ENCODE results near the gene NAA35. TPM values are rescaled to one million over a fixed set of nuclear protein-coding genes. Genes with fewer than 3 reads are reported as not detected.
"Not testable (repeated sequence)": the region's sequence is repeated elsewhere in the genome, so short reads cannot be mapped to it uniquely, and the experiment has no call there.

NAA35 gene
- total RNA-seq, 1 donor from 2014 or later, result 28.6 TPM

GRCh38 chr9:85960688-85961093, 19.7 kb downstream of the NAA35 start:
- H3K4me1 Mint-ChIP-seq (ENCODE audit: low read depth), result peaks cover 8% of the 10 kb centered on the region
- no peak overlapping the region for H3K4me3 Mint-ChIP-seq
- peaks cover 34% of the 10 kb centered on the region for H3K36me3 Mint-ChIP-seq (ENCODE audit: low read depth)
- H3K27me3 Mint-ChIP-seq (ENCODE audit: insufficient read depth), result no peaks in the 10 kb centered on the region
- H3K9me3 Mint-ChIP-seq, result no peaks in the 10 kb centered on the region
- no peak overlapping the region for H3K27ac Mint-ChIP-seq
- intact Hi-C loops (cut with micrococcal nuclease), result no loop called here
- DNase-seq (ENCODE audit: low spot score), result no peak

GRCh38 chr9:85964526-85964925, 23.6 kb downstream of the NAA35 start:
- DNase-seq (ENCODE audit: low spot score), result no peak
- H3K27me3 Mint-ChIP-seq (ENCODE audit: insufficient read depth), result no peaks in the 10 kb centered on the region
- no peak overlapping the region for H3K27ac Mint-ChIP-seq
- H3K9me3 Mint-ChIP-seq, result no peaks in the 10 kb centered on the region
- H3K36me3 Mint-ChIP-seq (ENCODE audit: low read depth), result peaks cover 41% of the 10 kb centered on the region
- intact Hi-C loops (cut with micrococcal nuclease), result no loop called here
- no peaks in the 10 kb centered on the region for H3K4me1 Mint-ChIP-seq (ENCODE audit: low read depth)
- no peak overlapping the region for H3K4me3 Mint-ChIP-seq

- no peaks in the 10 kb centered on the region for H3K9me3 Mint-ChIP-seq
- intact Hi-C loops (cut with micrococcal nuclease), result no loop called here
- peaks cover 41% of the 10 kb centered on the region for H3K36me3 Mint-ChIP-seq (ENCODE audit: low read depth)
- H3K4me3 Mint-ChIP-seq, result no peak overlapping the region
- no peaks in the 10 kb centered on the region for H3K4me1 Mint-ChIP-seq (ENCODE audit: low read depth)
- no peak overlapping the region for H3K27ac Mint-ChIP-seq
- H3K27me3 Mint-ChIP-seq (ENCODE audit: insufficient read depth), result no peaks in the 10 kb centered on the region
- DNase-seq (ENCODE audit: low spot score), result no peak
These were observed 24.0 kb downstream of the NAA35 start for GRCh38 chr9:85964949-85965348.

- Mint-ChIP-seq H3K27ac (no peak overlapping the region), H3K36me3 (ENCODE audit: low read depth) (peaks cover 46% of the 10 kb centered on the region), H3K27me3 (ENCODE audit: insufficient read depth) (no peaks in the 10 kb centered on the region), H3K9me3 (no peaks in the 10 kb centered on the region), H3K4me3 (no peak overlapping the region), H3K4me1 (ENCODE audit: low read depth) (peaks cover 9% of the 10 kb centered on the region)
- DNase-seq (ENCODE audit: low spot score), result no peak
- intact Hi-C loops (cut with micrococcal nuclease), result no loop called here
These were observed 28.8 kb downstream of the NAA35 start for GRCh38 chr9:85969727-85970126.

GRCh38 chr9:85971731-85972130, 30.8 kb downstream of the NAA35 start:
- no peak for DNase-seq (ENCODE audit: low spot score)
- peaks cover 53% of the 10 kb centered on the region for H3K36me3 Mint-ChIP-seq (ENCODE audit: low read depth)
- no peak overlapping the region for H3K4me3 Mint-ChIP-seq
- no peaks in the 10 kb centered on the region for H3K27me3 Mint-ChIP-seq (ENCODE audit: insufficient read depth)
- H3K9me3 Mint-ChIP-seq, result no peaks in the 10 kb centered on the region
- H3K4me1 Mint-ChIP-seq (ENCODE audit: low read depth), result peaks cover 9% of the 10 kb centered on the region
- no peak overlapping the region for H3K27ac Mint-ChIP-seq
- intact Hi-C loops (cut with micrococcal nuclease), result no loop called here

- no peaks in the 10 kb centered on the region for H3K9me3 Mint-ChIP-seq
- peaks cover 9% of the 10 kb centered on the region for H3K4me1 Mint-ChIP-seq (ENCODE audit: low read depth)
- H3K27me3 Mint-ChIP-seq (ENCODE audit: insufficient read depth), result no peaks in the 10 kb centered on the region
- intact Hi-C loops (cut with micrococcal nuclease), result no loop called here
- no peak overlapping the region for H3K27ac Mint-ChIP-seq
- H3K36me3 Mint-ChIP-seq (ENCODE audit: low read depth), result peaks cover 56% of the 10 kb centered on the region
- DNase-seq (ENCODE audit: low spot score), result no peak
- no peak overlapping the region for H3K4me3 Mint-ChIP-seq
These were observed 32.3 kb downstream of the NAA35 start for GRCh38 chr9:85973238-85973637.

DNA sequence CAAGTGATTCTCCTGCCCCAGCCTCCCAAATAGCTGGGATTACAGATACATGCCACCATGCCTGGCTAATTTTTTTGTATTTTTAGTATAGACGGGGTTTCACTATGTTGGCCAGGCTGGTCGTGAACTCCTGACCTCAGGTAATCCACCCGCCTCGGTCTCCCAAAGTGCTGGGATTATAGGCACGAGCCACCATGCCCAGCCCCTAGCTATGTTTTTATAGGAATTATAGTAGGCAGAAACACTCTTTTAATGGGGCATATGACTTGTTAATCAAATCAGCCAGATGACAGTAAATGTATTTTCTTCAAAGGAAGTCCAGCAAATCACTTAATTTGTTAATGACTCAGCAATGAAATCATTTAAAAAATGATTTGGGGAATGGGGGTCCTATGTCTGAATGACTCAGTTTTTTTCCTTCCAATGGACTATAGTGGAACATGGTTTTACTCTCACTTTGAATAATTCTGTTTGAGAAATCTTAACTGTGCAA, 33.2 kb downstream of the NAA35 start:
- DNase-seq (ENCODE audit: low spot score); intact Hi-C loops (cut with micrococcal nuclease); H3K27ac Mint-ChIP-seq; H3K27me3 Mint-ChIP-seq (ENCODE audit: insufficient read depth); H3K4me1 Mint-ChIP-seq (ENCODE audit: low read depth); H3K4me3 Mint-ChIP-seq; H3K9me3 Mint-ChIP-seq: not testable (repeated sequence)
- H3K36me3 Mint-ChIP-seq (ENCODE audit: low read depth), result peaks cover 58% of the 10 kb centered on the region

GRCh38 chr9:85978496-85978895, 37.5 kb downstream of the NAA35 start:
- DNase-seq (ENCODE audit: low spot score), result no peak
- Mint-ChIP-seq H3K9me3 (no peaks in the 10 kb centered on the region), H3K4me3 (no peak overlapping the region), H3K36me3 (ENCODE audit: low read depth) (peaks cover 51% of the 10 kb centered on the region), H3K27ac (no peak overlapping the region), H3K4me1 (ENCODE audit: low read depth) (peaks cover under 1% of the 10 kb centered on the region), H3K27me3 (ENCODE audit: insufficient read depth) (no peaks in the 10 kb centered on the region)
- intact Hi-C loops (cut with micrococcal nuclease), result no loop called here

GRCh38 chr9:85981369-85981768, 40.4 kb downstream of the NAA35 start:
- DNase-seq (ENCODE audit: low spot score), result no peak
- Mint-ChIP-seq H3K9me3 (no peaks in the 10 kb centered on the region), H3K4me3 (no peak overlapping the region), H3K27me3 (ENCODE audit: insufficient read depth) (no peaks in the 10 kb centered on the region), H3K4me1 (ENCODE audit: low read depth) (no peaks in the 10 kb centered on the region), H3K27ac (no peak overlapping the region), H3K36me3 (ENCODE audit: low read depth) (peaks cover 64% of the 10 kb centered on the region)
- intact Hi-C loops (cut with micrococcal nuclease), result no loop called here

DNA sequence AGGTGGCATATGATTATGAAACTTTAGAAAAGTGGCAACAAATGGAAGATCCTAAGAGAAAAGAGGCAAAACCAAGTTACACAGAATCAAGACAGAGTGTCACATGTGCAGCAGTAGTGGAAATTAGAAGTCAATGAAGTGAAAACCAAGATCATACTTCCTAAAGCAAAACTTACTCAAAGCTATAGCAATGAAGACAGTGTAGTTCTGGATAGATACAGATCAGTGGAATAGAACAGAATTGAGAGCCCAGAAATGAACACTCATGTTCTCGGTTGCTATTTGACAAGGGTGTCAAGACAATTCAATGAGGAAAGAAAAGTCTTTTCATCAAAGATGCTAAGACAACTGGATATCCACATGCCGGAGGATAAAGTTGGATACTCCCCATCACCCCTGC, 43.5 kb downstream of the NAA35 start:
- no peak for DNase-seq (ENCODE audit: low spot score)
- peaks cover 7% of the 10 kb centered on the region for H3K4me1 Mint-ChIP-seq (ENCODE audit: low read depth)
- H3K36me3 Mint-ChIP-seq (ENCODE audit: low read depth), result peaks cover 61% of the 10 kb centered on the region
- H3K27me3 Mint-ChIP-seq (ENCODE audit: insufficient read depth), result no peaks in the 10 kb centered on the region
- H3K9me3 Mint-ChIP-seq, result no peaks in the 10 kb centered on the region
- no peak overlapping the region for H3K27ac Mint-ChIP-seq
- no peak overlapping the region for H3K4me3 Mint-ChIP-seq
- intact Hi-C loops (cut with micrococcal nuclease), result no loop called here

DNA sequence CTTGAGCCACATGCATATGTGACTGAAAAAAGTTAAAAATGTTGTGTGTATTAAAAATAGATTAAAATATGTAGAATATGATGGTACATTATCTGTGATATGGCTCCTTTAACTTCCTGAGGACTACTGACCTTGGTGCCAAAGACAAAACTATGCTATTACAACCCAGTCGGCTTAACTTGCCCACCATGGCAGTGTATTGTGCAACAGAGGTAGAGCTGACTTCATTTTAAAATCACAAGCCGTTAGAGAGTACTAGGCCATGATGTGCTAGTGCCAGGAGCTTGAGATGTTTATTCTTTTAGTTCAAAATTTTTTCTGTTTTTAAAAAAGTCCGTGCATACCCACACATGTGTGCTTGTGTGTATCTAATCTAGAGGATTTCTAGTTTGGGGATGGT, 46.3 kb downstream of the NAA35 start:
- H3K36me3 Mint-ChIP-seq (ENCODE audit: low read depth), result peaks cover 55% of the 10 kb centered on the region
- intact Hi-C loops (cut with micrococcal nuclease), result no loop called here
- no peak for DNase-seq (ENCODE audit: low spot score)
- H3K4me1 Mint-ChIP-seq (ENCODE audit: low read depth), result peaks cover 7% of the 10 kb centered on the region
- H3K27ac Mint-ChIP-seq, result no peak overlapping the region
- no peaks in the 10 kb centered on the region for H3K9me3 Mint-ChIP-seq
- no peak overlapping the region for H3K4me3 Mint-ChIP-seq
- H3K27me3 Mint-ChIP-seq (ENCODE audit: insufficient read depth), result no peaks in the 10 kb centered on the region

DNA sequence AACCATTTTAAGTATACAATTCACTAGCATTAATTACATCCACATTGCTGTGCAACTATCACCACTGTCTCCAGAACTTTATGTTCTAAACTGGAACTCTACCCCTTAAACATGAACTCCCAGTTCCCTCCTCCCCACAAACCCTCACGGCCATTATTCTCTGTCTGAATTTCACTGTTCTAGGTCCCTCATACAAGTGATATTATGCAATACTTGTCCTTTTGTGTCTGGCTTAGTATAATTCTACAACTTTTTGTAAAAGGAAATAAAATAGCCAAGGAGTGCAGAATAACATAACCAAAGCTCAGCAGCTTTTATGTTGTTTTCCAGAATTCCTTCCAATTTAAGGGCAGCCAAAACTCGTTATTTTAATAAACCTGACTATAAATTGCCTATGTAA, 53.2 kb downstream of the NAA35 start:
- Mint-ChIP-seq H3K36me3 (ENCODE audit: low read depth) (peaks cover 31% of the 10 kb centered on the region), H3K4me3 (no peak overlapping the region), H3K4me1 (ENCODE audit: low read depth) (no peaks in the 10 kb centered on the region), H3K9me3 (no peaks in the 10 kb centered on the region), H3K27me3 (ENCODE audit: insufficient read depth) (no peaks in the 10 kb centered on the region), H3K27ac (no peak overlapping the region)
- no peak for DNase-seq (ENCODE audit: low spot score)
- intact Hi-C loops (cut with micrococcal nuclease), result no loop called here

- Mint-ChIP-seq H3K27me3 (ENCODE audit: insufficient read depth) (no peaks in the 10 kb centered on the region), H3K4me1 (ENCODE audit: low read depth) (no peaks in the 10 kb centered on the region), H3K4me3 (no peak overlapping the region), H3K9me3 (no peaks in the 10 kb centered on the region), H3K36me3 (ENCODE audit: low read depth) (peaks cover 34% of the 10 kb centered on the region), H3K27ac (no peak overlapping the region)
- intact Hi-C loops (cut with micrococcal nuclease), result no loop called here
- DNase-seq (ENCODE audit: low spot score), result no peak
These were observed 54.2 kb downstream of the NAA35 start for GRCh38 chr9:85995097-85995496.

DNA sequence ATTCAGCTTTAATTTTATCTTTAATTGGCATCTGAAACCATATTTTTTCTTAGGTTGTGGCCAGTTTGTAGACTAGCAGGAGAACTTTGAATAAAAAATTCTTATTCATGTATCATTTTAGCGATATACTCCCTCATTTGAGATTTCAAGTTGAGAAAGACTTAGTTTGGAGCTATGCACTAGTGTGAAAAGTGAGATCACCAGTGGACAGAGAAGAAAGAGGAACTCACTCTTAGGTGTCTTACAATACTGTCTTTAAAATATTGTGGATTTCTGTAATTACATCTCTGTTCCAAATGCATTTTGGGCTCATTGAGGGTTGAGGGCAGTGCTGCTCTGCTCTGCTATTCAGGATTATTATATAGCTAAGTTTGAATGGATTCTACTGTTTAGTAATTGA, 54.7 kb downstream of the NAA35 start:
- Mint-ChIP-seq H3K4me3 (no peak overlapping the region), H3K9me3 (peaks cover under 1% of the 10 kb centered on the region), H3K36me3 (ENCODE audit: low read depth) (peaks cover 38% of the 10 kb centered on the region), H3K27ac (no peak overlapping the region), H3K27me3 (ENCODE audit: insufficient read depth) (no peaks in the 10 kb centered on the region), H3K4me1 (ENCODE audit: low read depth) (no peaks in the 10 kb centered on the region)
- intact Hi-C loops (cut with micrococcal nuclease), result no loop called here
- no peak for DNase-seq (ENCODE audit: low spot score)

Data from activated T-helper 1 cell treated with anti-CD3 and anti-CD28 coated beads, Interleukin-12 subunit alpha, Interleukin-12 subunit beta, Interleukin-2, Interleukin-4 antibody, amounts not matched to agents 30 ng/mL and 10 ng/mL and 1 ng/mL, durations not matched to agents 14 hours and 24 hours and 36 hours (primary cell).